Measurements from ENCODE around the gene TMBIM4. TPM values are rescaled to one million over a fixed set of nuclear protein-coding genes. Genes with fewer than 3 reads are reported as not detected.

TMBIM4 gene
- total and polyA plus RNA-seq, 4 donors: 124 to 236 (median 169) TPM

GRCh38 chr12:66159123-66159522, 10.7 kb downstream of the TMBIM4 start:
- Histone ChIP-seq H3K36me3 (ENCODE audit: control insufficient read depth in 4 of 4, insufficient read depth in 4 of 4, low read length in 4 of 4) (peaks cover 3 to 11% (median 9%) of the 10 kb centered on the region in 4 donors), H3K4me1 (ENCODE audit: control insufficient read depth in 5 of 5, insufficient read depth in 5 of 5, low read length in 5 of 5) (peaks cover 4 to 32% (median 13%) of the 10 kb centered on the region in 5 donors), H3K9me3 (ENCODE audit: control insufficient read depth in 4 of 4, insufficient read depth in 3 of 4, low read length in 3 of 4) (no peaks in the 10 kb centered on the region), H3K27me3 (ENCODE audit: control insufficient read depth in 3 of 3, insufficient read depth in 3 of 3, low read length in 2 of 3) (no peaks in the 10 kb centered on the region), H3K9ac (ENCODE audit: insufficient read depth in 1 of 2, low read length in 2 of 2) (no peak overlapping the region), H3K27ac (ENCODE audit: low read depth in 1 of 2, low read length in 1 of 2) (peak overlapping the region in 1 of 2 donors; percentile 31), H3K4me3 (no peak overlapping the region)
- ATAC-seq (ENCODE audit: insufficient read depth, low FRiP score): no peak
- TF ChIP-seq, protein P1, sequence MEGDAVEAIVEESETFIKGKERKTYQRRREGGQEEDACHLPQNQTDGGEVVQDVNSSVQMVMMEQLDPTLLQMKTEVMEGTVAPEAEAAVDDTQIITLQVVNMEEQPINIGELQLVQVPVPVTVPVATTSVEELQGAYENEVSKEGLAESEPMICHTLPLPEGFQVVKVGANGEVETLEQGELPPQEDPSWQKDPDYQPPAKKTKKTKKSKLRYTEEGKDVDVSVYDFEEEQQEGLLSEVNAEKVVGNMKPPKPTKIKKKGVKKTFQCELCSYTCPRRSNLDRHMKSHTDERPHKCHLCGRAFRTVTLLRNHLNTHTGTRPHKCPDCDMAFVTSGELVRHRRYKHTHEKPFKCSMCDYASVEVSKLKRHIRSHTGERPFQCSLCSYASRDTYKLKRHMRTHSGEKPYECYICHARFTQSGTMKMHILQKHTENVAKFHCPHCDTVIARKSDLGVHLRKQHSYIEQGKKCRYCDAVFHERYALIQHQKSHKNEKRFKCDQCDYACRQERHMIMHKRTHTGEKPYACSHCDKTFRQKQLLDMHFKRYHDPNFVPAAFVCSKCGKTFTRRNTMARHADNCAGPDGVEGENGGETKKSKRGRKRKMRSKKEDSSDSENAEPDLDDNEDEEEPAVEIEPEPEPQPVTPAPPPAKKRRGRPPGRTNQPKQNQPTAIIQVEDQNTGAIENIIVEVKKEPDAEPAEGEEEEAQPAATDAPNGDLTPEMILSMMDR (IDR thresholded peaks at IDR 0.05; ENCODE audit: control extremely low read depth, extremely low read depth): no peak
- no peak for DNase-seq

DNA sequence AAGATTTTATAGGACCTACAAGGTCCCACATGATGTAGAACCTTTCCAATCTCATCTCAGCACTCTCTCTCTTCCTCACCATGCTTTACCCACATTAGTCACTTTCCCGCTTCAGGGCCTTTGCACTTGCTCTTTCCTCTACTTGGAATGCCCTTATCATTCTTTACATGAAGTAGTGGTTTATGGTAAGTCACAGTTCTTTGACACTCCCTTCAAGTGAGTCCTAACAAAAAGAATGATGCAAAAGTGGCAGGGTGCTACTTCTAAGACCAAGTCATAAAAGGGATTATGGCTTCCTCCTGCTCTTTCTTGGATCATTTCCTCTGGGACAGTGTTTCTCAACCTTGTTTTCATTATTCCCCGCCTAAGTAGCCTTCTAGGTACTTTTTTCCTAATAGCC, 13.1 kb downstream of the TMBIM4 start:
- H3K27me3 ChIP-seq (ENCODE audit: control insufficient read depth in 3 of 3, insufficient read depth in 3 of 3, low read length in 2 of 3): no peaks in the 10 kb centered on the region
- no peak overlapping the region for H3K27ac ChIP-seq (ENCODE audit: low read depth in 1 of 2, low read length in 1 of 2)
- TF ChIP-seq, protein P1 (IDR thresholded peaks at IDR 0.05; ENCODE audit: control extremely low read depth, extremely low read depth): no peak
- H3K4me3 ChIP-seq: no peak overlapping the region
- peaks cover 0 to 11% (median 3%) of the 10 kb centered on the region in 5 donors for H3K4me1 ChIP-seq (ENCODE audit: control insufficient read depth in 5 of 5, insufficient read depth in 5 of 5, low read length in 5 of 5)
- H3K9ac ChIP-seq (ENCODE audit: insufficient read depth in 1 of 2, low read length in 2 of 2): no peak overlapping the region
- ATAC-seq (ENCODE audit: insufficient read depth, low FRiP score) (no peak), DNase-seq (no peak)
- 90 to 93% methylated on average over 2 of the region's 2 CpGs for WGBS, 2 donors
- H3K36me3 ChIP-seq (ENCODE audit: control insufficient read depth in 4 of 4, insufficient read depth in 4 of 4, low read length in 4 of 4): peaks cover 3 to 11% (median 9%) of the 10 kb centered on the region in 4 donors
- no peaks in the 10 kb centered on the region for H3K9me3 ChIP-seq (ENCODE audit: control insufficient read depth in 4 of 4, insufficient read depth in 3 of 4, low read length in 3 of 4)

- Histone ChIP-seq H3K27ac (ENCODE audit: low read depth in 1 of 2, low read length in 1 of 2) (peak overlapping the region in 1 of 2 donors; percentile 60), H3K36me3 (ENCODE audit: control insufficient read depth in 4 of 4, insufficient read depth in 4 of 4, low read length in 4 of 4) (peaks cover 2 to 17% (median 5%) of the 10 kb centered on the region in 4 donors), H3K9ac (ENCODE audit: insufficient read depth in 1 of 2, low read length in 2 of 2) (no peak overlapping the region), H3K4me3 (no peak overlapping the region), H3K9me3 (ENCODE audit: control insufficient read depth in 4 of 4, insufficient read depth in 3 of 4, low read length in 3 of 4) (no peaks in the 10 kb centered on the region), H3K27me3 (ENCODE audit: control insufficient read depth in 3 of 3, insufficient read depth in 3 of 3, low read length in 2 of 3) (no peaks in the 10 kb centered on the region), H3K4me1 (ENCODE audit: control insufficient read depth in 5 of 5, insufficient read depth in 5 of 5, low read length in 5 of 5) (peaks cover 0 to 11% (median 0%) of the 10 kb centered on the region in 5 donors)
- no peak for ATAC-seq (ENCODE audit: insufficient read depth, low FRiP score)
- TF ChIP-seq, protein P1 (IDR thresholded peaks at IDR 0.05; ENCODE audit: control extremely low read depth, extremely low read depth): no peak
- DNase-seq: no peak
Measured at GRCh38 chr12:66154776-66155175, 15.0 kb downstream of the TMBIM4 start.

- Histone ChIP-seq H3K36me3 (ENCODE audit: control insufficient read depth in 4 of 4, insufficient read depth in 4 of 4, low read length in 4 of 4) (peaks cover 0 to 18% (median 1%) of the 10 kb centered on the region in 4 donors), H3K4me1 (ENCODE audit: control insufficient read depth in 5 of 5, insufficient read depth in 5 of 5, low read length in 5 of 5) (peaks cover 0 to 11% (median 0%) of the 10 kb centered on the region in 5 donors), H3K9me3 (ENCODE audit: control insufficient read depth in 4 of 4, insufficient read depth in 3 of 4, low read length in 3 of 4) (no peaks in the 10 kb centered on the region), H3K27me3 (ENCODE audit: control insufficient read depth in 3 of 3, insufficient read depth in 3 of 3, low read length in 2 of 3) (no peaks in the 10 kb centered on the region), H3K9ac (ENCODE audit: insufficient read depth in 1 of 2, low read length in 2 of 2) (no peak overlapping the region), H3K27ac (ENCODE audit: low read depth in 1 of 2, low read length in 1 of 2) (no peak overlapping the region), H3K4me3 (no peak overlapping the region)
- WGBS, 2 donors: 80 to 91% methylated on average over 1 of the region's 1 CpG
- TF ChIP-seq, protein P1 (IDR thresholded peaks at IDR 0.05; ENCODE audit: control extremely low read depth, extremely low read depth): no peak
- no peak for ATAC-seq (ENCODE audit: insufficient read depth, low FRiP score)
- DNase-seq: no peak
Measured at GRCh38 chr12:66152732-66153131, 17.1 kb downstream of the TMBIM4 start.

Data from lung (tissue), 12 donors.